Lower leg skin (tissue), 3 donors: ENCODE measurements around the gene BTBD17.

Experiments used
- CTCF ChIP-seq, 3 donors: fragments of 450-650 bp; IDR thresholded peaks; one replicate each; pipeline ENCODE4 v1.5.1; 2016; ENCODE audit warnings: antibody characterized with exemption in 3 of 3, mild to moderate bottlenecking in 3 of 3, moderate library complexity in 2 of 3
- POLR2A ChIP-seq, 2 donors: fragments of 450-650 bp; IDR thresholded peaks; one replicate each; pipeline ENCODE4 v1.6.1; 2016 to 2017; ENCODE audit warnings: antibody characterized with exemption in 2 of 2, mild to moderate bottlenecking in 1 of 2, moderate library complexity in 1 of 2

- TF ChIP-seq CTCF (IDR thresholded peaks at IDR 0.05) (no peak), POLR2A (IDR thresholded peaks at IDR 0.05) (no peak)
Measured at GRCh38 chr17:74385201-74385600, 23.5 kb upstream of the BTBD17 start.
